Measurements from ENCODE around the gene MFRP.

MFRP gene

DNA sequence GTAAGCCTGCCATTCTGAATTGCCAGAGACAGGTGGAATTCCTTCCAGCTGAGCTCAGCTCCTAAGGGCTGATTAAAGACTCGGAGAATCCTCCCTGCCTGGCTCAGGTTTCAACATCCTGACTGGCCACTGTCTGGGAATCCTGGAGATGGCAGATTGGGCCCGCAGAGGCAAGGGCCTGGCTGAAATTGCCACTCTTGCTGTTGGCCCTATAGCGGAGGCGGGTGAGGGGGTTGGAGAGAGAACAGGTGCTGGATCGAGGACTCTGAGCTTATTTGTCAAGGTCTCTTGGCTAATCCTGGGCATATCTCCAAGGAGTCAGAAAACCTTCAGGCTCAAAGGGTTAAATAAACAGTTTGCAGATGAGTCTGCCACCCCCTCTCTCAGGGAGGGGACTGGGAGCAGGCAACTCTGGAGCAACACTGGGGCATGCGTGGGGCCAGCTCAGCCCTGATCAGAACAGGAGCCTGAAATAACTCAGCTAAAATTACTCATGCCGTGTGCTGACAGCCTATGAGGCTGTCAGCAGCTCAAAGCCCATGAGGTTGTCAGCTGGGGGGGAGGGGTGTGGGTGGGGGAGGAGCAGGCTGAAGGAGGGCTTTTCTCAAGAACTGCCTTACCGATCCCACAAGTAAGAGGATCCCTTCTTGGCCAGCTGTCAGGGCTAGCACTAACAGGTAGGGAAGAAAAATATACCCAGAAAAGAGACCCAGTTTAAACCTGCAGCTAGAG, 14.7 kb upstream of the MFRP start:
- Histone ChIP-seq H3K27ac (ENCODE audit: extremely low read depth, low read depth, low read length) (peak overlapping the region; percentile 49; the same call in 1 of the 2 replicates), H3K4me3 (ENCODE audit: low read depth, low read length) (no peak overlapping the region; the same call in 1 of the 2 replicates)
- CTCF ChIA-PET = interaction anchor here (0.6 to 2.5 kb wide), 17 partner anchors 9 to 618 kb away, joined by 3 to 33 read pairs (median 5); partner anchors contain the start of genes MFRP and USP2
- TF ChIP-seq ZNF521 (tag by site-specific recombination; IDR thresholded peaks at IDR 0.05) (no peak), ZNF366 (tag by site-specific recombination; conservative IDR thresholded peaks at IDR 0.05) (peak; percentile 62), ZNF341 (tag by site-specific recombination; IDR thresholded peaks at IDR 0.05; ENCODE audit: low read depth) (peak; percentile 40; the same call in 1 of the 2 replicates), ZNF660 (tag by site-specific recombination; IDR thresholded peaks at IDR 0.05) (0 out of 2 replicates have a peak, but pooled peaks have one; percentile 33), ZNF596 (tag by site-specific recombination; IDR thresholded peaks at IDR 0.05) (no peak), GFI1B (tag by site-specific recombination; IDR thresholded peaks at IDR 0.05) (no peak), FEZF1 (tag by site-specific recombination; IDR thresholded peaks at IDR 0.05) (peak; percentile 55), EGR2 (tag by site-specific recombination; IDR thresholded peaks at IDR 0.05; ENCODE audit: low read depth) (peak; percentile 86), ZFP37 (tag by site-specific recombination; IDR thresholded peaks at IDR 0.05) (0 out of 2 replicates have a peak, but pooled peaks have one; percentile 26), KLF17 (tag by site-specific recombination; IDR thresholded peaks at IDR 0.05) (peak; percentile 54), ZNF645 (tag by site-specific recombination; IDR thresholded peaks at IDR 0.05) (no peak), ZNF514 (tag by site-specific recombination; IDR thresholded peaks at IDR 0.05) (no peak), ZNF600 (tag by site-specific recombination; IDR thresholded peaks at IDR 0.05) (peak; percentile 88), SP7 (tag by site-specific recombination; IDR thresholded peaks at IDR 0.05) (peak; percentile 69), ELK4 (IDR thresholded peaks at IDR 0.05; ENCODE audit: borderline replicate concordance, low read depth, low read length) (no peak), ZNF239 (tag by site-specific recombination; IDR thresholded peaks at IDR 0.05) (no peak), KLF1 (tag by site-specific recombination; IDR thresholded peaks at IDR 0.05) (no peak), ZNF391 (tag by site-specific recombination; IDR thresholded peaks at IDR 0.05; ENCODE audit: borderline replicate concordance, low read depth) (no peak), SCRT2 (tag by site-specific recombination; IDR thresholded peaks at IDR 0.05) (peak; percentile 41; the same call in 1 of the 2 replicates), ZXDB (tag by site-specific recombination; IDR thresholded peaks at IDR 0.05) (peak; percentile 53; the same call in 1 of the 2 replicates)
- TF ChIP-seq, protein P1, sequence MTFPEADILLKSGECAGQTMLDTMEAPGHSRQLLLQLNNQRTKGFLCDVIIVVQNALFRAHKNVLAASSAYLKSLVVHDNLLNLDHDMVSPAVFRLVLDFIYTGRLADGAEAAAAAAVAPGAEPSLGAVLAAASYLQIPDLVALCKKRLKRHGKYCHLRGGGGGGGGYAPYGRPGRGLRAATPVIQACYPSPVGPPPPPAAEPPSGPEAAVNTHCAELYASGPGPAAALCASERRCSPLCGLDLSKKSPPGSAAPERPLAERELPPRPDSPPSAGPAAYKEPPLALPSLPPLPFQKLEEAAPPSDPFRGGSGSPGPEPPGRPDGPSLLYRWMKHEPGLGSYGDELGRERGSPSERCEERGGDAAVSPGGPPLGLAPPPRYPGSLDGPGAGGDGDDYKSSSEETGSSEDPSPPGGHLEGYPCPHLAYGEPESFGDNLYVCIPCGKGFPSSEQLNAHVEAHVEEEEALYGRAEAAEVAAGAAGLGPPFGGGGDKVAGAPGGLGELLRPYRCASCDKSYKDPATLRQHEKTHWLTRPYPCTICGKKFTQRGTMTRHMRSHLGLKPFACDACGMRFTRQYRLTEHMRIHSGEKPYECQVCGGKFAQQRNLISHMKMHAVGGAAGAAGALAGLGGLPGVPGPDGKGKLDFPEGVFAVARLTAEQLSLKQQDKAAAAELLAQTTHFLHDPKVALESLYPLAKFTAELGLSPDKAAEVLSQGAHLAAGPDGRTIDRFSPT (tag by site-specific recombination; IDR thresholded peaks at IDR 0.05) = no peak
- TF ChIP-seq, protein P2, sequence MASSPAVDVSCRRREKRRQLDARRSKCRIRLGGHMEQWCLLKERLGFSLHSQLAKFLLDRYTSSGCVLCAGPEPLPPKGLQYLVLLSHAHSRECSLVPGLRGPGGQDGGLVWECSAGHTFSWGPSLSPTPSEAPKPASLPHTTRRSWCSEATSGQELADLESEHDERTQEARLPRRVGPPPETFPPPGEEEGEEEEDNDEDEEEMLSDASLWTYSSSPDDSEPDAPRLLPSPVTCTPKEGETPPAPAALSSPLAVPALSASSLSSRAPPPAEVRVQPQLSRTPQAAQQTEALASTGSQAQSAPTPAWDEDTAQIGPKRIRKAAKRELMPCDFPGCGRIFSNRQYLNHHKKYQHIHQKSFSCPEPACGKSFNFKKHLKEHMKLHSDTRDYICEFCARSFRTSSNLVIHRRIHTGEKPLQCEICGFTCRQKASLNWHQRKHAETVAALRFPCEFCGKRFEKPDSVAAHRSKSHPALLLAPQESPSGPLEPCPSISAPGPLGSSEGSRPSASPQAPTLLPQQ (tag by site-specific recombination; IDR thresholded peaks at IDR 0.05) = peak; percentile 76; the same call in 1 of the 2 replicates
- TF ChIP-seq, protein P3, sequence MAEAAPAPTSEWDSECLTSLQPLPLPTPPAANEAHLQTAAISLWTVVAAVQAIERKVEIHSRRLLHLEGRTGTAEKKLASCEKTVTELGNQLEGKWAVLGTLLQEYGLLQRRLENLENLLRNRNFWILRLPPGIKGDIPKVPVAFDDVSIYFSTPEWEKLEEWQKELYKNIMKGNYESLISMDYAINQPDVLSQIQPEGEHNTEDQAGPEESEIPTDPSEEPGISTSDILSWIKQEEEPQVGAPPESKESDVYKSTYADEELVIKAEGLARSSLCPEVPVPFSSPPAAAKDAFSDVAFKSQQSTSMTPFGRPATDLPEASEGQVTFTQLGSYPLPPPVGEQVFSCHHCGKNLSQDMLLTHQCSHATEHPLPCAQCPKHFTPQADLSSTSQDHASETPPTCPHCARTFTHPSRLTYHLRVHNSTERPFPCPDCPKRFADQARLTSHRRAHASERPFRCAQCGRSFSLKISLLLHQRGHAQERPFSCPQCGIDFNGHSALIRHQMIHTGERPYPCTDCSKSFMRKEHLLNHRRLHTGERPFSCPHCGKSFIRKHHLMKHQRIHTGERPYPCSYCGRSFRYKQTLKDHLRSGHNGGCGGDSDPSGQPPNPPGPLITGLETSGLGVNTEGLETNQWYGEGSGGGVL (tag by site-specific recombination; IDR thresholded peaks at IDR 0.05) = peak; percentile 76
- TF ChIP-seq, protein P4, sequence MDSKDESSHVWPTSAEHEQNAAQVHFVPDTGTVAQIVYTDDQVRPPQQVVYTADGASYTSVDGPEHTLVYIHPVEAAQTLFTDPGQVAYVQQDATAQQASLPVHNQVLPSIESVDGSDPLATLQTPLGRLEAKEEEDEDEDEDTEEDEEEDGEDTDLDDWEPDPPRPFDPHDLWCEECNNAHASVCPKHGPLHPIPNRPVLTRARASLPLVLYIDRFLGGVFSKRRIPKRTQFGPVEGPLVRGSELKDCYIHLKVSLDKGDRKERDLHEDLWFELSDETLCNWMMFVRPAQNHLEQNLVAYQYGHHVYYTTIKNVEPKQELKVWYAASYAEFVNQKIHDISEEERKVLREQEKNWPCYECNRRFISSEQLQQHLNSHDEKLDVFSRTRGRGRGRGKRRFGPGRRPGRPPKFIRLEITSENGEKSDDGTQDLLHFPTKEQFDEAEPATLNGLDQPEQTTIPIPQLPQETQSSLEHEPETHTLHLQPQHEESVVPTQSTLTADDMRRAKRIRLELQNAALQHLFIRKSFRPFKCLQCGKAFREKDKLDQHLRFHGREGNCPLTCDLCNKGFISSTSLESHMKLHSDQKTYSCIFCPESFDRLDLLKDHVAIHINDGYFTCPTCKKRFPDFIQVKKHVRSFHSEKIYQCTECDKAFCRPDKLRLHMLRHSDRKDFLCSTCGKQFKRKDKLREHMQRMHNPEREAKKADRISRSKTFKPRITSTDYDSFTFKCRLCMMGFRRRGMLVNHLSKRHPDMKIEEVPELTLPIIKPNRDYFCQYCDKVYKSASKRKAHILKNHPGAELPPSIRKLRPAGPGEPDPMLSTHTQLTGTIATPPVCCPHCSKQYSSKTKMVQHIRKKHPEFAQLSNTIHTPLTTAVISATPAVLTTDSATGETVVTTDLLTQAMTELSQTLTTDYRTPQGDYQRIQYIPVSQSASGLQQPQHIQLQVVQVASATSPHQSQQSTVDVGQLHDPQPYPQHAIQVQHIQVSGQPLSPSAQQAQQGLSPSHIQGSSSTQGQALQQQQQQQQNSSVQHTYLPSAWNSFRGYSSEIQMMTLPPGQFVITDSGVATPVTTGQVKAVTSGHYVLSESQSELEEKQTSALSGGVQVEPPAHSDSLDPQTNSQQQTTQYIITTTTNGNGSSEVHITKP (tag by site-specific recombination; IDR thresholded peaks at IDR 0.05) = peak; percentile 39

More for the DNA sequence above, 14.7 kb upstream of the MFRP start:
- Histone ChIP-seq H3K4me1 (ENCODE audit: control insufficient read depth, insufficient read depth, low read length) (peaks cover 9% of the 10 kb centered on the region), H3K36me3 (ENCODE audit: control insufficient read depth in 2 of 2, insufficient read depth in 1 of 2, low read length in 2 of 2) (peaks cover 0 to 35% of the 10 kb centered on the region in 2 experiments; a peak in 1 of 3 replicates), H3K9me3 (ENCODE audit: control insufficient read depth, insufficient read depth, low read depth, low read length) (no peaks in the 10 kb centered on the region)
- POLR2A ChIA-PET = interaction anchor here (0.5 to 2.7 kb wide), 20 partner anchors 9 to 509 kb away, joined by 3 to 39 read pairs (median 4); partner anchors contain the start of genes C1QTNF5, CBL, DPAGT1 and HMBS

All from HEK293 (cell line).